ENCODE measurements around the gene BDKRB2. TPM values are rescaled to one million over a fixed set of nuclear protein-coding genes. Genes with fewer than 3 reads are reported as not detected.

BDKRB2 gene
- total RNA-seq, 2 experiments from 2014 or later, result not detected

DNA sequence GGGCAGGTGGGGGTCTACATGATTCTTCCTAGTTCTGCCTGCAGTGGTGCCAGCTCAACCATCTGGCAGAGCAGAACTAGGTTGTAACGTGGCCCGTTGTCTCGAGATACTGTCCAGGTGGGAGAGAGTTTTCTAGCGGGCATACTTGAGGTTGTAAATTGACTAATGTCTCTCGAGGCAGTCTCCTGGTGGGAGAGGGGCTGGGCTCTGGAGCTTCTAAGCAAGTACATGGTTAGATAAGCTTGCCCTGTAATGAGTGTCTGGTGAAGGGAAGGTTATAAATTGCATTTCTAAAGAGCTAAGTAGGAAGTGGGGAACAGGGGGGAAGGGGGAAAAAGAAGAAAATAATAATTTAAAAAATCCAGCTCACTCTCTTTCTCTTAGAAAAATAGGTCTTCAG lies 69.5 kb downstream of the BDKRB2 start:
- ATAC-seq (no peak), DNase-seq (peak; percentile 34)
- Mint-ChIP-seq H3K9me3 (ENCODE audit: low read depth) (peaks cover 8% of the 10 kb centered on the region), H3K4me3 (no peak overlapping the region), H3K27ac (no peak overlapping the region), H3K36me3 (no peaks in the 10 kb centered on the region), H3K27me3 (peaks cover 6% of the 10 kb centered on the region), H3K4me1 (no peaks in the 10 kb centered on the region)
- CTCF ChIA-PET, result interaction anchor here (0.6 to 1.8 kb wide), 2 partner anchors 12 to 124 kb away, joined by 3 to 5 read pairs; no protein-coding TSS in a partner anchor

DNA sequence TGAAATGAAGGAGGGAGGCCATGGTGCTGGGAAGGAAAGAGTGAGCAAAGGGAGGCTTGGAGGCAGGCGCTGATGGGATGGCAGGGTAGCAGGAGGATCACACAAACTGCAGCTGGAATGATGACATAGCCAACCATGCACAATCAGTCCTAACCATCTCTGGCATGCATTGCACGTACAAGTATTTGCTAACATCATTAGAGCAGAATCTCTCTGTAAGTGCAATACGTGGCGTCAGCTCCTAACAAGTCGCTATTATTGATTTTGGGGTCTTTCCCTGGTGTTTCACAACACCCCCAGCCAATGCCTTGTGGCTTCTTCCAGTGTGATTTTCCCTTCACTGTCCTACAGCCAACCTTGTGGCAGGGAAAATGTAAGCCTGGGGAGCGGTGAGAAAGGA lies 69.9 kb downstream of the BDKRB2 start:
- DNase-seq, result no peak
- CTCF ChIA-PET, result interaction anchor here (0.6 to 1.8 kb wide), 5 partner anchors 12 to 176 kb away, joined by 3 to 5 read pairs (median 4); no protein-coding TSS in a partner anchor
- no peak overlapping the region for H3K27ac Mint-ChIP-seq
- H3K4me1 Mint-ChIP-seq, result no peaks in the 10 kb centered on the region
- H3K27me3 Mint-ChIP-seq, result peaks cover 6% of the 10 kb centered on the region
- no peak for ATAC-seq
- peaks cover 8% of the 10 kb centered on the region for H3K9me3 Mint-ChIP-seq (ENCODE audit: low read depth)
- peaks cover 2% of the 10 kb centered on the region for H3K36me3 Mint-ChIP-seq
- no peak overlapping the region for H3K4me3 Mint-ChIP-seq

DNA sequence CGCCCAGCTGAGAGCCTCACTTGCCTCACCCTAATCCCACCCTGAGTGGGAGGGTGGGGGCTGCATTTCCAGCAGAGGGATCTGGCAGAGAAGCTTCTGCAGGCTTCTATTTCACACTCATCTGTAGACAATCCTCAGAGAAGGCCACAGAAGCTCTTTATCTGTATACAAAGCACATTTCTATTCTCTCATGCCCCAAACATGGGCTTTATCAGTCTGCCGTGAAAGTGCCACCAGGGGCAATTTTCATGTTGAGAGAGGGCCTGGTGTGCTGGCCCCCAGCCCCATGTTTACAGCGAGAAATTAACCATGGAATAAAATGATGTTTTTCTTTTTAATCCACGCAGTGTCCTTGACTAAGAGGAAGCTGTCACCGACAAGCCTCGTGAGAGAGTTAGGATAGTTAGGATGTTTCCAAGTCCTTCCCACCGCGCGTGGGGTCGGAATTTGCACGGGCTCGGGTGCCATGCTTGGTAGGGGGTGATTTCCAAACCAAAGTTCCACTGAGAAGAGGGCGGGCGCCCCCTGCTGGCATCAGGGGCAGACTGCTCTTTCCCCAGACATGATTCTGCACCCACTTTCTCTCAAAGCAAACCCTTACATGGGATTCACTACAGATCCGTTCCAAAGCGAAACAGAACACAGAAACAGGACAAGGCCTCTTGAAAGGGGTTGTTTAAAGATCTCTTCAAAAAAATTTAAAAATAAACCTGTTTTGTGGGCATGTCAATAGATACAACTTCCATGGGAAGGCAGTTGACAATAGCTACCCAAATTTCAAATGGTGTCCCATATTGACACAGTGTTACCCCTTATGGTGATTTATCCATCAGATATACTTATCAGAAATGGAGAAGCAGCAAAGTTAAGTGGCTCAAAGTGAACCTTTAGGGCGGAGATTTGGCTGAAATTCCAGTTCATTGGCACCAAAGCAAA lies 70.8 kb downstream of the BDKRB2 start:
- ATAC-seq (no peak), DNase-seq (peak; percentile 61)
- Mint-ChIP-seq H3K27ac (no peak overlapping the region), H3K9me3 (ENCODE audit: low read depth) (peaks cover 8% of the 10 kb centered on the region), H3K4me1 (no peaks in the 10 kb centered on the region), H3K36me3 (peaks cover 2% of the 10 kb centered on the region), H3K4me3 (no peak overlapping the region), H3K27me3 (peaks cover 6% of the 10 kb centered on the region)
- CTCF ChIA-PET, result interaction anchor here (0.8 to 1.7 kb wide), 8 partner anchors 16 to 277 kb away, joined by 3 to 4 read pairs (median 3); no protein-coding TSS in a partner anchor

DNA sequence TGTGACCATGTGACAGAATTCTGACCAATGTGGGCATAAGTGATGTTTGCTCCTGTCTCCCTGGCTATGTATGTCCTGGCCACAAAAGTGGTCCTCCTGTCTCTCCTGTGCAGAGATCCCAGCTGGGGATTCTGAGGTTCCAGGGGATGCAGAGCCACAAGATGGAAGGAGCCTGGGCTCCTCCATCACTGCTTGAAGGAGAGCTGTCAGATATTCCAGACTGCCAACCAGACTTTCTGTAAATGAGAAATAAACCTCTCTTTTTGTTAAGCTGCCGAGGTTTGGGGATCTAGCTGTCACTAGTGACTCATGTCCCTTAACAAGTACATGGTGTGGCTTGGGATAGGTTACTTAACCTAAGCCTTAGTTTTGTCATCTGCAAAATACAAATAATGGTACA lies 73.3 kb downstream of the BDKRB2 start:
- CTCF ChIA-PET, result no interaction called here
- H3K4me3 Mint-ChIP-seq, result no peak overlapping the region
- H3K27me3 Mint-ChIP-seq, result peaks cover 6% of the 10 kb centered on the region
- ATAC-seq (no peak), DNase-seq (peak; percentile 19)
- no peaks in the 10 kb centered on the region for H3K4me1 Mint-ChIP-seq
- no peak overlapping the region for H3K27ac Mint-ChIP-seq
- peaks cover 5% of the 10 kb centered on the region for H3K9me3 Mint-ChIP-seq (ENCODE audit: low read depth)
- H3K36me3 Mint-ChIP-seq, result peaks cover 2% of the 10 kb centered on the region

DNA sequence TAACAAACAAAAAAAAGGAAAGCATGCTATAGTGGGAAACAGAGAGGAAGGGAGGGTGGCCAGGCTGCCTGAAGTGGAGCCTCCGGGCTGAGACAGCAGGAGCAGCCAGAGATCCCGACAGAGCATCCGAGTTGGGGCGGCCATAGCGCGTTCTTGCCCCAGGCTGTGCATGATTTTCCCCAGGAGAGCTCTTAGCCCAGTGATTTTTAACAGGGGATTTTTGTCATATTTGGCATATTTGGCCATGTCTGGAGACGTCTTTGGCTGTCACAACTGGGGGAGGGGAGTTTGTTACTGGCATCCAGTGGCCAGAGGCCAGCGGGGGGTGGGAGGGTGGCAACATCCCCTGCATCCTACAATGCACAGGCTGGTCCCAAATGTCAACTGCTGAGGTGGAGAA lies 74.9 kb downstream of the BDKRB2 start:
- DNase-seq (no peak), ATAC-seq (no peak)
- CTCF ChIA-PET, result interaction anchor here (1.1 kb wide), 1 partner anchor 179 kb away, joined by 3 read pairs; no protein-coding TSS in a partner anchor
- Mint-ChIP-seq H3K27ac (no peak overlapping the region), H3K36me3 (peaks cover 2% of the 10 kb centered on the region), H3K4me1 (no peaks in the 10 kb centered on the region), H3K4me3 (no peak overlapping the region), H3K9me3 (ENCODE audit: low read depth) (peaks cover 5% of the 10 kb centered on the region), H3K27me3 (peaks cover 6% of the 10 kb centered on the region)

DNA sequence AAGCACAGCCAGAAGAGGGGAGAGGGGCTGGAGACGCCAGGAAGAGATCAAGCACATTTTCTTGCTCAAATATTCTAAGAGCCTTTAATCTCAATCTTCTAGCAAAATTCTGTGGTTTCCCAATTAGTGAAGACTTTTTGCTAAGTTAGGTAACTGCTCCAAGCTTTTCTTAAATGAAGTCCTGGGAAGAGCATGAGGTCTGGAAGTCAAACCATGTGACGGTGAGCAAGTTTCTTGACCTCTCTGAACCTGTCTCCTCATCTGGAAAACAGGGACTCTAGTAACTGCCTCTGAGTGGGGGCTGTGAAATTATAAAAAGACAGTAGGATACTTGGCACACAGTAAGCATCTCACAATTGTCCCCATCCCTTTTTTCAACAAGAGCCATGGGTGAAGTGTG lies 75.5 kb downstream of the BDKRB2 start:
- H3K27ac Mint-ChIP-seq, result no peak overlapping the region
- DNase-seq (no peak), ATAC-seq (no peak)
- CTCF ChIA-PET, result no interaction called here
- peaks cover 2% of the 10 kb centered on the region for H3K36me3 Mint-ChIP-seq
- H3K4me3 Mint-ChIP-seq, result no peak overlapping the region
- H3K4me1 Mint-ChIP-seq, result no peaks in the 10 kb centered on the region
- H3K27me3 Mint-ChIP-seq, result peaks cover 3% of the 10 kb centered on the region
- peaks cover 5% of the 10 kb centered on the region for H3K9me3 Mint-ChIP-seq (ENCODE audit: low read depth)

DNA sequence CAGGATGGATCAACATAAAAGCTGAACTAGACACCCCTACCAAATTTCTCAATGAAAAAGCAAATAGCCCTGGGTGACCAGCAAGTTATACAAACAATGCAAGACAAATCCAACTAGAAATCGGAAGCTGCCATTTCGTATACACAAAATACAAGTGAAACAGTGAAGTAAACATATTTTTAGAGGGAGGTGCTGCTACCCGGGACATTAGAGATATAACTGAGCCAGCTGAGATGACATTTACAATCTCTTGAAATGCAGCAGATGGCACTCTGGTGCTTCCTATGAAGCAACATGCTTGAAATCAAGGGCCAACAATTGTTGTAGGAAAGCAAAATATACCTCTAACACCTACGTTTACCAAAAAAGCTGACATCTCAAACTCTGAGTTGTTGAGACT lies 76.8 kb downstream of the BDKRB2 start:
- Mint-ChIP-seq H3K27ac (no peak overlapping the region), H3K4me1 (no peaks in the 10 kb centered on the region), H3K4me3 (no peak overlapping the region), H3K27me3 (no peaks in the 10 kb centered on the region), H3K36me3 (peaks cover 4% of the 10 kb centered on the region), H3K9me3 (ENCODE audit: low read depth) (peaks cover 5% of the 10 kb centered on the region)
- DNase-seq (no peak), ATAC-seq (no peak)
- CTCF ChIA-PET, result interaction anchor here (1.5 kb wide), 1 partner anchor 16 kb away, joined by 3 read pairs; no protein-coding TSS in a partner anchor

DNA sequence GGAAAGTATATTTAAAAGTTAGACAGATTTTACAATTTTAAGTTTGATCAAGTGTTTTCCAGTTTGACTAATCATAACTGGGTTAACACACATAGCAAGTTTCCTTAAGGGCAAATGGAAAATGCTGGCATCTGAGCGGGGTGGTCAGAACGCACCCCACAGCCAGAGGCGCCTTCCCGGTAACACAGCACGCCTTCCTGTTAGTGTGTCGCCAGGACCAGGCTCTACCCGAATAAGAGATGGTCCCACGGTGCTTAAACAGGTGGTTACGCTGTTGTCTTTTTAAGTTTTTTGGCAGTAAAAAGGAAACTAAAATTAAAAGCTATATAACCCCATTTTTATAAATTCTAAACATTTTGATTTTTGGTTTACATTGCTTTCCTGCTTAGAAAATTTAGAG lies 79.4 kb downstream of the BDKRB2 start:
- Mint-ChIP-seq H3K27me3 (no peaks in the 10 kb centered on the region), H3K27ac (no peak overlapping the region), H3K4me1 (no peaks in the 10 kb centered on the region), H3K9me3 (ENCODE audit: low read depth) (no peaks in the 10 kb centered on the region), H3K36me3 (peaks cover 4% of the 10 kb centered on the region), H3K4me3 (no peak overlapping the region)
- ATAC-seq, result no peak
- CTCF ChIA-PET, result no interaction called here
- no peak for DNase-seq

DNA sequence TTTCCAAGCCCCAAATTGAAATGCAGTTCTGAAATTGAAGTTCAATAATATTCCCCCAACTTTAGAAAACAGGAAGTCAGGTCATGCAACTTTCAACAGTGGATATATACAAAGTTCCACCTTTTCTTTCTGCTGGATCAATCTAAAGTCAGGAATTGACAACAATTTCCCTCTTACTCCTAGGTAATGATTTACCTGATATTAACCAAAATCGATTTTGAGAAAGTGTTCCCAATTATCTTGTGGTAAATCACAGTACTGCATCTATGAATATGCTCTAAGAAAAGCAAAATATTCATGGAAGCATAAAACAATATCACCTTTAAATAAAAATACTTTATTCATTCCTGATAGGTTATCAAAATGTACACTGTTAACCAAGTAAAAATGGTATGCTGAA lies 79.8 kb downstream of the BDKRB2 start:
- no peaks in the 10 kb centered on the region for H3K4me1 Mint-ChIP-seq
- ATAC-seq, result no peak
- no peak overlapping the region for H3K4me3 Mint-ChIP-seq
- H3K27ac Mint-ChIP-seq, result no peak overlapping the region
- CTCF ChIA-PET, result no interaction called here
- H3K9me3 Mint-ChIP-seq (ENCODE audit: low read depth), result no peaks in the 10 kb centered on the region
- peaks cover 3% of the 10 kb centered on the region for H3K36me3 Mint-ChIP-seq
- no peaks in the 10 kb centered on the region for H3K27me3 Mint-ChIP-seq
- no peak for DNase-seq

DNA sequence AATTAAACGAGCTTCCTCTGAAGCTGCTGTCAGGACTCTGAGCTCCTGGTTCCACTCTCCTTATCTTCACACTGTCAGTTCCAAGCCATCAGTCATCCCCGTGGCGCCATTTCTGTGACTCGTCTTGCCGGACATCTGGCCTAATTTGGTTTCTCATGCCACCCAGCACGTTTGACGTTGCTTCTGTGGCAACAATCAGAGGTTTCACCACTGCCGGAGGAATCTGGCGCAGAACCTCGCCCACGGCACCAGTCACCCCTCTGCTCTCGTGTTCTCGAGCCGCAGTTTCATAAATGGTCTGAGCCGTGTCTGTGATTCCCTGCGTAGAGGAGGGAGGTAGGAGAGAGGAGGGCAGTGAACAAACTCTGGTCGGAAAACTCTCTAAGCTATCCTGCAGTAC lies 81.0 kb downstream of the BDKRB2 start:
- DNase-seq (no peak), ATAC-seq (no peak)
- Mint-ChIP-seq H3K4me1 (no peaks in the 10 kb centered on the region), H3K36me3 (peaks cover 5% of the 10 kb centered on the region), H3K27me3 (no peaks in the 10 kb centered on the region), H3K4me3 (no peak overlapping the region), H3K9me3 (ENCODE audit: low read depth) (no peaks in the 10 kb centered on the region), H3K27ac (no peak overlapping the region)
- CTCF ChIA-PET, result interaction anchor here (1.1 kb wide), 1 partner anchor 12 kb away, joined by 5 read pairs; no protein-coding TSS in a partner anchor

DNA sequence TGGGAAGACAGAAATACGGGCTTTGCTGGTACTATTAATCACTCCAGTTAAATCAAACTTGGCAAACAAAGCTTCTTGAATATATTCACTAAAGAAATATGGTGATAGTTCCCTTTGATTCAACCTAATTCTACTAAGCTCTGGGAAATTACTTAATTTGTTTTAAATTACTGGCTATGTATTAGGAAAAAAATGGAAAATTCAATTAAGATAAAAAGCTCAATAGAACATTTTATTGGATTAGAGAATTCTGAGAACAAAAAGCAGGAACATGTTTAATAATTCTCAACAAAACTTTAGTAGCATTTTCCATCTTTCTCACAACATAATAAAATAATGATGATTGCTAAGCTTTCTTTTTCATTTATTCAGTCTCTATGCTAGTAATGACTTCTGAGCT lies 81.6 kb downstream of the BDKRB2 start:
- H3K36me3 Mint-ChIP-seq, result peaks cover 5% of the 10 kb centered on the region
- DNase-seq (no peak), ATAC-seq (no peak)
- no peaks in the 10 kb centered on the region for H3K9me3 Mint-ChIP-seq (ENCODE audit: low read depth)
- H3K27me3 Mint-ChIP-seq, result no peaks in the 10 kb centered on the region
- no peak overlapping the region for H3K27ac Mint-ChIP-seq
- H3K4me3 Mint-ChIP-seq, result no peak overlapping the region
- CTCF ChIA-PET, result interaction anchor here (1.0 to 1.1 kb wide), 2 partner anchors 13 to 138 kb away, joined by 4 to 5 read pairs; no protein-coding TSS in a partner anchor
- H3K4me1 Mint-ChIP-seq, result no peaks in the 10 kb centered on the region

DNA sequence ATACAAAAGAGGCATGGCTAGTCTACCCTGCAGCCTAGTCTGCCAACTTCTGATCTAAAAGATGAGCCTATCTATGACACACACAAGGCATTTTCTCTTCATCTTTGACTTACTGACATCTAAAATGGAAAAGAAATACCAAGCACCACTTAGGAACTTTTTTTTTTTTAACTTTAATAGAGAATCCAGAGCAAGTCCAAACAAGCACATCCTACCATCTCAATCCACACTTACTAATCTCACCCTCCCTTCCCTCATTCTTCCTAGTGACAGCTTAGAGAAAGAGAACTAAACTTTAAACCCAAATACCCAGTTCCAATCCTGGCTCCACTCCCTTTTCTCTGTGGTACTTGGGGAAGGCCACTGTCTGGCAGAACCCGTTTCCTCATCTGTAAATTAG lies 83.2 kb downstream of the BDKRB2 start:
- no peaks in the 10 kb centered on the region for H3K27me3 Mint-ChIP-seq
- CTCF ChIA-PET, result interaction anchor here (0.9 kb wide), 1 partner anchor 8 kb away, joined by 3 read pairs; no protein-coding TSS in a partner anchor

More for the DNA sequence above, 83.2 kb downstream of the BDKRB2 start:
- no peak for ATAC-seq
- Mint-ChIP-seq H3K36me3 (peaks cover 6% of the 10 kb centered on the region), H3K27ac (no peak overlapping the region), H3K4me3 (no peak overlapping the region), H3K9me3 (ENCODE audit: low read depth) (no peaks in the 10 kb centered on the region), H3K4me1 (no peaks in the 10 kb centered on the region)
- no peak for DNase-seq

Measured in activated CD8-positive, alpha-beta memory T cell treated with anti-CD3 and anti-CD28 coated beads, Interleukin-2, amount 10 ng/mL, durations not matched to agents 7 days and 5 days (primary cell).